Keratinocyte (primary cell): ENCODE measurements around the gene CLRN3.

Experiments
- EZH2 ChIP-seq: IDR thresholded peaks from one replicate; pipeline ENCODE4 v1.6.1; 2012; ENCODE audit warnings: inconsistent platforms, mild to moderate bottlenecking, low read length, moderate library complexity
- TF ChIP-seq, protein P1 (sequence below), 3 experiments: IDR thresholded peaks in 1 of 3; conservative IDR thresholded peaks in 1 of 3; optimal IDR thresholded peaks in 1 of 3; 2 replicates in 2 of 3; 3 replicates in 1 of 3; pipeline versions ENCODE3 to v1.5.1; 2011; ENCODE audit warnings: low read length in 3 of 3, mild to moderate bottlenecking in 3 of 3, moderate library complexity in 2 of 3, control low read depth in 1 of 3, inconsistent platforms in 1 of 3; ENCODE audit not compliant: insufficient read depth in 2 of 3; ENCODE audit errors: extremely low read depth in 1 of 3

DNA sequence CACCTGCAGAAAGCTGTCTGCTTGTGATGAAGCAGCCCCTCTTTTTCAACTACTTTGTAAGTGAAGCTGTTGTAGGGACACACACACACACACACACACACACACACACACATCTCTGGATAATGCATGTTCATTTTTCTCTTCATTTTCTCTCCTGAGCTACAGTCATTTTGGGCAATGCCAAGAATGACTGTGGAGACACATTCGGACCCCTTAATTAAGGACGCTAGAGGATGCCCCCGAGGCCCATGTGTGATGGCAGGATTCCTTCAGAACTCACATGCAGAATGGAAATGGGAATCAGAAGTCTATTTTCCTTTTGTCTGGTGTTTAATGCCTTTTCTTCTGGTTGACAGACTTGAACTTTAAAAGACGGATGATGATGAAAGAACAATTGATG lies 56.6 kb downstream of the CLRN3 start:
- TF ChIP-seq, protein P1, sequence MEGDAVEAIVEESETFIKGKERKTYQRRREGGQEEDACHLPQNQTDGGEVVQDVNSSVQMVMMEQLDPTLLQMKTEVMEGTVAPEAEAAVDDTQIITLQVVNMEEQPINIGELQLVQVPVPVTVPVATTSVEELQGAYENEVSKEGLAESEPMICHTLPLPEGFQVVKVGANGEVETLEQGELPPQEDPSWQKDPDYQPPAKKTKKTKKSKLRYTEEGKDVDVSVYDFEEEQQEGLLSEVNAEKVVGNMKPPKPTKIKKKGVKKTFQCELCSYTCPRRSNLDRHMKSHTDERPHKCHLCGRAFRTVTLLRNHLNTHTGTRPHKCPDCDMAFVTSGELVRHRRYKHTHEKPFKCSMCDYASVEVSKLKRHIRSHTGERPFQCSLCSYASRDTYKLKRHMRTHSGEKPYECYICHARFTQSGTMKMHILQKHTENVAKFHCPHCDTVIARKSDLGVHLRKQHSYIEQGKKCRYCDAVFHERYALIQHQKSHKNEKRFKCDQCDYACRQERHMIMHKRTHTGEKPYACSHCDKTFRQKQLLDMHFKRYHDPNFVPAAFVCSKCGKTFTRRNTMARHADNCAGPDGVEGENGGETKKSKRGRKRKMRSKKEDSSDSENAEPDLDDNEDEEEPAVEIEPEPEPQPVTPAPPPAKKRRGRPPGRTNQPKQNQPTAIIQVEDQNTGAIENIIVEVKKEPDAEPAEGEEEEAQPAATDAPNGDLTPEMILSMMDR (optimal IDR thresholded peaks at IDR 0.05 in 1 of 3, IDR thresholded peaks at IDR 0.05 in 1 of 3, conservative IDR thresholded peaks at IDR 0.05 in 1 of 3; ENCODE audit: extremely low read depth in 1 of 3, insufficient read depth in 2 of 3, low read length in 3 of 3): no peak
- TF ChIP-seq EZH2: no peak
